Fibroblast of lung (primary cell): ENCODE data around the gene TMEM116.
"Not testable (repeated sequence)": the region's sequence is repeated elsewhere in the genome, so short reads cannot be mapped to it uniquely, and the experiment has no call there.

Source experiments
- CTCF ChIP-seq, 2 donors: IDR thresholded peaks in 1 of 2; conservative IDR thresholded peaks in 1 of 2; 1 replicate in 1 of 2; 2 replicates in 1 of 2; pipeline ENCODE4 v1.5.1; 2011 to 2012; ENCODE audit warnings: low read length in 2 of 2, control low read depth in 1 of 2, inconsistent platforms in 1 of 2, low read depth in 1 of 2, mild to moderate bottlenecking in 1 of 2
- EZH2 ChIP-seq: IDR thresholded peaks from 2 replicates; pipeline ENCODE4 v1.5.1; 2012; ENCODE audit warnings: low read length, control low read depth, mild to moderate bottlenecking; ENCODE audit errors: missing control alignments

DNA sequence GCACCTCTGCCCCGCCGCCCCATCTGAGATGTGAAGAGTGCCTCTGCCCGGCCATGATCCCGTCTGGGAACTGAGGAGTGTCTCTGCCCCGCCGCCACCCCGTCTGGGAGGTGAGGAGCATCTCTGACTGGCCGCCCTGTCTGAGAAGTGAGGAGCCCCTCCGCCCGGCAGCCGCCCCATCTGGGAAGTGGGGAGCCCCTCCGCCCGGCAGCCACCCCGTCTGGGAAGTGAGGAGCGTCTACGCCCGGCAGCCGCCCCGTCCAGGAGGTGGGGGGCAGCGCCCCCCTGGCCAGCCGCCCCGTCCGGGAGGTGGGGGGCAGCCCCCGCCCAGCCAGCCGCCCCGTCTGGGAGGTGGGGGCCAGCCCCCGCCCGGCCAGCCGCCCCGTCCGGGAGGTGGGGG lies 55.7 kb downstream of the TMEM116 start:
- not testable (repeated sequence) for TF ChIP-seq CTCF (conservative IDR thresholded peaks at IDR 0.05 in 1 of 2, IDR thresholded peaks at IDR 0.05 in 1 of 2; ENCODE audit: low read depth in 1 of 2, low read length in 2 of 2); EZH2
